Neural progenitor cell (in vitro differentiated cells): ENCODE data around the gene NRROS. TPM values are rescaled to one million over a fixed set of nuclear protein-coding genes. Genes with fewer than 3 reads are reported as not detected.

ENCODE experiments used
- DNase-seq: peaks from one replicate; pipeline ENCODE4 v3.0.0-alpha.2; 2016; ENCODE audit warnings: low spot score
- H2AFZ ChIP-seq: fragments of 200-600 bp; sonication (generic); replicated peaks from 2 replicates; pipeline ENCODE4 v1.6.1; 2016; ENCODE audit warnings: antibody characterized with exemption
- H3F3A ChIP-seq: fragments of 200-600 bp; sonication (generic); 2 replicates; pipeline ENCODE4 v1.6.1; 2016; ENCODE audit warnings: antibody characterized with exemption, low read depth
- H3K27ac ChIP-seq: fragments of 200-600 bp; sonication (generic); 2 replicates; pipeline ENCODE4 v1.5.1; 2016; ENCODE audit warnings: mild to moderate bottlenecking
- H3K27me3 ChIP-seq: fragments of 200-600 bp; sonication (generic); 2 replicates; pipeline ENCODE4 v1.6.1; 2016; ENCODE audit warnings: mild to moderate bottlenecking, moderate library complexity
- H3K36me3 ChIP-seq: fragments of 200-600 bp; sonication (generic); 2 replicates; pipeline ENCODE4 v1.5.1; 2016
- H3K4me1 ChIP-seq: fragments of 200-600 bp; sonication (generic); 2 replicates; pipeline ENCODE4 v1.6.1; 2016; ENCODE audit warnings: mixed run types
- H3K4me2 ChIP-seq: fragments of 200-600 bp; sonication (generic); 2 replicates; pipeline ENCODE4 v1.6.1; 2016
- H3K4me3 ChIP-seq: fragments of 200-600 bp; sonication (generic); 2 replicates; pipeline ENCODE4 v1.5.1; 2016
- H3K79me2 ChIP-seq: fragments of 200-600 bp; sonication (generic); 2 replicates; pipeline ENCODE4 v1.6.1; 2016; ENCODE audit warnings: low read depth
- H3K9ac ChIP-seq: fragments of 200-600 bp; sonication (generic); 2 replicates; pipeline ENCODE4 v1.6.1; 2016
- H3K9me3 ChIP-seq: fragments of 200-600 bp; sonication (generic); 2 replicates; pipeline ENCODE4 v1.5.1; 2016; ENCODE audit warnings: low read depth
- H4K20me1 ChIP-seq: fragments of 200-600 bp; sonication (generic); 2 replicates; pipeline ENCODE4 v1.6.1; 2016; ENCODE audit warnings: low read depth
- H3K27ac Mint-ChIP-seq: 3 replicates; pipeline ENCODE4 v1.8.0; 2021; ENCODE audit warnings: mixed read lengths
- H3K27me3 Mint-ChIP-seq: 2 replicates; pipeline ENCODE4 v1.8.0; 2022; ENCODE audit warnings: low read depth, mild to moderate bottlenecking, inconsistent platforms, moderate library complexity, mixed read lengths; ENCODE audit not compliant: insufficient read depth
- H3K36me3 Mint-ChIP-seq: 3 replicates; pipeline ENCODE4 v1.8.0; 2021; ENCODE audit warnings: mixed read lengths
- H3K4me1 Mint-ChIP-seq: 3 replicates; pipeline ENCODE4 v1.8.0; 2021; ENCODE audit warnings: mixed read lengths
- H3K4me3 Mint-ChIP-seq: 3 replicates; pipeline ENCODE4 v1.8.0; 2021; ENCODE audit warnings: mild to moderate bottlenecking, moderate library complexity, mixed read lengths
- H3K9me3 Mint-ChIP-seq: 3 replicates; pipeline ENCODE4 v1.8.0; 2020; ENCODE audit warnings: mixed read lengths
- EZH2 ChIP-seq: fragments of 200-600 bp; sonication (generic); IDR thresholded peaks from 2 replicates; pipeline ENCODE4 v1.6.1; 2017; ENCODE audit warnings: antibody characterized with exemption, mild to moderate bottlenecking, moderate library complexity
- EZH2phosphoT487 ChIP-seq: fragments of 200-600 bp; sonication (generic); IDR thresholded peaks from 2 replicates; pipeline ENCODE4 v1.6.1; 2017; ENCODE audit warnings: antibody characterized with exemption
- total RNA-seq: library from RNA; depleted of rRNA; stranded (reverse); fragments of >200 nt; gene quantifications from 2 replicates; pipeline ENCODE4 v1.2.3, GENCODE V29; 2015; ENCODE audit warnings: low replicate concordance
- TF ChIP-seq, protein P1 (sequence below): fragments of 200-600 bp; sonication (generic); IDR thresholded peaks from 2 replicates; pipeline ENCODE4 v1.5.1; 2017; ENCODE audit warnings: antibody characterized with exemption, mild to moderate bottlenecking

Gene NRROS
- total RNA-seq, 1 donor from 2014 or later: 0.58 TPM

GRCh38 chr3:196684548-196685407 is 45.3 kb downstream of the NRROS start:
- no peak overlapping the region for H3K9ac ChIP-seq
- Mint-ChIP-seq H3K27me3 (peaks cover 9% of the 10 kb centered on the region), H3K27ac (peak overlapping the region; percentile 3), H3K9me3 (no peaks in the 10 kb centered on the region), H3K36me3 (no peaks in the 10 kb centered on the region), H3K4me3 (peak overlapping the region; percentile 61), H3K4me1 (peaks cover 16% of the 10 kb centered on the region)
- H3F3A ChIP-seq: no peaks in the 10 kb centered on the region
- no peak overlapping the region for H3K27ac ChIP-seq
- H3K9me3 ChIP-seq: no peaks in the 10 kb centered on the region
- no peaks in the 10 kb centered on the region for H3K4me1 ChIP-seq
- H3K4me3 ChIP-seq: no peak overlapping the region
- H3K36me3 ChIP-seq: no peaks in the 10 kb centered on the region
- DNase-seq: peak; percentile 70
- H3K4me2 ChIP-seq: no peak overlapping the region
- peak overlapping the region; percentile 95 for H2AFZ ChIP-seq
- TF ChIP-seq, protein P1, sequence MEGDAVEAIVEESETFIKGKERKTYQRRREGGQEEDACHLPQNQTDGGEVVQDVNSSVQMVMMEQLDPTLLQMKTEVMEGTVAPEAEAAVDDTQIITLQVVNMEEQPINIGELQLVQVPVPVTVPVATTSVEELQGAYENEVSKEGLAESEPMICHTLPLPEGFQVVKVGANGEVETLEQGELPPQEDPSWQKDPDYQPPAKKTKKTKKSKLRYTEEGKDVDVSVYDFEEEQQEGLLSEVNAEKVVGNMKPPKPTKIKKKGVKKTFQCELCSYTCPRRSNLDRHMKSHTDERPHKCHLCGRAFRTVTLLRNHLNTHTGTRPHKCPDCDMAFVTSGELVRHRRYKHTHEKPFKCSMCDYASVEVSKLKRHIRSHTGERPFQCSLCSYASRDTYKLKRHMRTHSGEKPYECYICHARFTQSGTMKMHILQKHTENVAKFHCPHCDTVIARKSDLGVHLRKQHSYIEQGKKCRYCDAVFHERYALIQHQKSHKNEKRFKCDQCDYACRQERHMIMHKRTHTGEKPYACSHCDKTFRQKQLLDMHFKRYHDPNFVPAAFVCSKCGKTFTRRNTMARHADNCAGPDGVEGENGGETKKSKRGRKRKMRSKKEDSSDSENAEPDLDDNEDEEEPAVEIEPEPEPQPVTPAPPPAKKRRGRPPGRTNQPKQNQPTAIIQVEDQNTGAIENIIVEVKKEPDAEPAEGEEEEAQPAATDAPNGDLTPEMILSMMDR: peak; percentile 97
- TF ChIP-seq EZH2: no peak
- no peak for TF ChIP-seq EZH2phosphoT487
- no peaks in the 10 kb centered on the region for H3K27me3 ChIP-seq
- no peaks in the 10 kb centered on the region for H4K20me1 ChIP-seq
- no peaks in the 10 kb centered on the region for H3K79me2 ChIP-seq

DNA sequence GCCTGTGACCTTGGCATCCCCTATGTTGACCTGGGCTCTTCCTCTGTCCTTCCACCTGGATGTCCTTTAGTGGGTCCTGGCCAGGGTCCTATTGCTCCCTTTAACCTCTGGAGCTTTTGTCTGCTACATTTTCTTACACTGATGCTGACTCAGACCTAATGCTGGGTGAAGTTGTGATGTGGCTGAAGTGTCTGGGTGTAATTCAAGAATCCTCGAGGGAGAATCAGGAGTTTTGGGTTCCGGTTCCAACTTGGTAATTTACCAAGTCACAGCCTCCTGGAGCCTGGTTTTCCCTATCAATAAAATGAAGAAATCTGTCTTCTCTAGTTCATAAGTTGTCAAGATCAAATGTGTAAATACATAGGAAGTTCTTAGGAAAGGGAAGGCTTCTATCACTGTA is 46.9 kb downstream of the NRROS start:
- Histone ChIP-seq H3K9me3 (no peaks in the 10 kb centered on the region), H3K27me3 (no peaks in the 10 kb centered on the region), H3K27ac (no peak overlapping the region), H3K79me2 (no peaks in the 10 kb centered on the region), H3K4me1 (no peaks in the 10 kb centered on the region), H3K9ac (no peak overlapping the region), H3F3A (no peaks in the 10 kb centered on the region), H2AFZ (no peak overlapping the region), H3K4me2 (no peak overlapping the region), H3K4me3 (no peak overlapping the region), H4K20me1 (no peaks in the 10 kb centered on the region), H3K36me3 (no peaks in the 10 kb centered on the region)
- Mint-ChIP-seq H3K36me3 (no peaks in the 10 kb centered on the region), H3K27ac (no peak overlapping the region), H3K4me3 (no peak overlapping the region), H3K27me3 (peaks cover 9% of the 10 kb centered on the region), H3K4me1 (peaks cover 16% of the 10 kb centered on the region), H3K9me3 (no peaks in the 10 kb centered on the region)
- no peak for TF ChIP-seq EZH2phosphoT487
- TF ChIP-seq, protein P1: no peak
- TF ChIP-seq EZH2: no peak
- DNase-seq: no peak

DNA sequence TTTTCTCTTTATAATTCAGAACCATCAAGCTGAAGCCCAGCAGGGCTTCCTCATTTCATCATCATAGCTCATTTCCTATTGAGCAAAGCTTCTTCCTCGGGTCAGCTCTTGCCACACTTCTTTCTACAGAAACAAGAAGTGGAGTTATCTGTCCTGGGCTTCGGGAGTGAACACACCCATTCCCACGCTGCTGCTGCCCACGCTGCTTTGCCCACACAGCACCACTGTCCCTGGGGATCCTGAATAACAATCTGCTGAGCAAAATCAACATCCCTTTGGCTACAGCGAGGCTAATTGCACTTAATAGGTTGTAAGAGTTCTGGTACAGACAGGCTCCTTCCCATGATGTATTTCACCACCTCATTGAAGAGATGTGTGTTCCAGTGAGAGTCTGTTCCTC is 48.9 kb downstream of the NRROS start:
- no peak for TF ChIP-seq EZH2phosphoT487
- TF ChIP-seq EZH2: no peak
- TF ChIP-seq, protein P1: no peak
- no peak for DNase-seq
- Histone ChIP-seq H3K9ac (no peak overlapping the region), H3K27ac (no peak overlapping the region), H3K4me3 (no peak overlapping the region), H3F3A (no peaks in the 10 kb centered on the region), H3K36me3 (no peaks in the 10 kb centered on the region), H3K4me1 (no peaks in the 10 kb centered on the region), H3K9me3 (no peaks in the 10 kb centered on the region), H3K4me2 (no peak overlapping the region), H3K27me3 (no peaks in the 10 kb centered on the region), H2AFZ (no peak overlapping the region), H4K20me1 (no peaks in the 10 kb centered on the region), H3K79me2 (no peaks in the 10 kb centered on the region)
- Mint-ChIP-seq H3K4me1 (peaks cover 12% of the 10 kb centered on the region), H3K27ac (peak overlapping the region; percentile 51), H3K27me3 (peaks cover 9% of the 10 kb centered on the region), H3K36me3 (no peaks in the 10 kb centered on the region), H3K9me3 (no peaks in the 10 kb centered on the region), H3K4me3 (no peak overlapping the region)
